NCI-H345 (cell line): Measurements from ENCODE around the gene ENAH.

Experiments used
- DNase-seq: peaks from one replicate; lab custom pipeline; 2025; lab: John Stamatoyannopoulos, UW

Gene ENAH

DNA sequence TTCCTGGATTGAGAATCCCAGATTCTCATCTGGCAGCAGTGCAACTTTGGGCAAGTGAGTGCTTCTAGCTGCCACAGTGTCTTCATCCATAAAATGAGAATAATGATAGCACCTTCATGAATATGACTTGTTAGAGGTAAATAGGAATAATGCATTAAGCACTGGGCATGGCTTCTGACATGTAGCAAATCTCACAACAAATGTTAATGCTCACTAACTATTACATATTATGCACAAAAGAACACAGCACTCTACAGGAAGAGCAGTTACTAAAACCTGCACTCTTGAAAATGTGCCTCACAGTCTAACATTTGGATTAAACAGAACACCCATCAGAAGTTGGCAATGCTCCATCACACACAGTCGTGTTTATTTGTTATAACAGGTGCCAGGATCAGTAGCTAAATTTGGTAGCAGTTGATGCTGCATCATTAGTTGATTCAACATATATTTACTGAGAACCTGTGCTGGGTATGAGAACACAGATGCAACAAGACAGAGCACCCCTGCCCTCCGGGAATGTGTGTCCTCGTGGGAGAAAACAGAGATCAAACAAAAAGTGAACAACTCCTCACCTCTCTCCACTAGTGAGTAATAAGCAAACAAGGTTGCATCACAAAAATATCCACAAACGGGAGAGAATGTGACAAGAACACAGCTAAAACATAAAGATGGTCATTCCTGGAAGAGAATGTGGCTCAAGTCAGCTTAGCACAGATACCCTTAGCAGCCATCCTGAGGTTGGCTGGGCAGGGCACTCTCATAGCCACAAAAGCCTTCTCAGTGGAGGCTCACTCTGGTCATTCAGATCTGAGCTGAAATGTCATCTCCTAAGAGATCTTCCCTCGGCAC, 198.9 kb downstream of the ENAH start:
- peak; percentile 93 for DNase-seq

DNA sequence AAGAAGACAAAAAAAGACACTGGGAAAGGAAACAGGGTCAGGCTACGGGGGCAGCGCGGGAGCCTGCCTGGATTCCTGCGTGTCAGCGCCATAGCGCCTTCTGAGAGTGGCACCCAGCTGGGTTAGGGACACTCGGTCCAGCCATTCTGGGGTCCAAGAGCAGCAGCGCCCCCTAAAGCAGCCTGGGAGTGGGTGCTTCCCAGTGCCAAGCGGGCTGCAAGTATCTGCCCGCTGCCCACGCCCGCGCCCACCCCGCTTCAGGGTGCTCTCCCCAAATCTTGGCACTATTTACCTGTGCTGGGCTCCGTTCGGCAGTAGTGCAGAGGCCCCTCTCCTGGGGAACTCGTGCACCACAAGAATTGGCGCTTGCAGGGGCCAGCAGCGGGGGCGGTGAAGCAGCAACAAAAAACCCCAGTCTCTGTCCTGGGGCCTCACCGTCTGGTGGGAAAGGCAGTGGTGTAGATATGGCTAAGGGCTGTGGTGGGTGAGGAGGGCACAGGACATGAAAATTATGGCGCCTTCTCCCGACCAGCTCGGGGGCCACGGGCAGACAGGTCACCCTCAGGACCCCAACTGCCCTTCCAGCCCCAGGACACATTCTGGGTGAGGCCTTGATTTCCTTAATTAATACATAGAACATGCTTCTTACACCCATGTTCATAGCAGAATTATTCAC, 200.9 kb downstream of the ENAH start:
- no peak for DNase-seq

DNA sequence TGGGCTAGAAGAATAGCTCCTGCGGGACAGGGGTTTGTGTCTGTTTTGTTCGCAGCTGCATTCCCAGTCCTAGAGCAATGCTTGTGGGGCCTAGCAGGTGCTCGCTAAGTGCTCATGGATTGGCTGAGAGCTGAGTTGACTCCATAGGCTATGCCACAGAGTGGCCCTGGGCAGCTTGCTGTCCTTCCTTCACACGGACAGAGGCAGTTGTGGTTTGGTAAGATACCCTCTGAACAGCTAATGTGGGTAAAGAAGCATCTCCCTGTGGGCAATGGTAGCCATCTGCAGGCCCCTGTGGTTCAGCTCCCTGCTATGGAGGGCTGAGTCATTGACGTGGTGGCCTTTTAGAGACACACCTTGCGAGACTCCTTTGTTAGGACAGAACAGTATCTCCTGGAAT, 201.6 kb downstream of the ENAH start:
- no peak for DNase-seq

DNA sequence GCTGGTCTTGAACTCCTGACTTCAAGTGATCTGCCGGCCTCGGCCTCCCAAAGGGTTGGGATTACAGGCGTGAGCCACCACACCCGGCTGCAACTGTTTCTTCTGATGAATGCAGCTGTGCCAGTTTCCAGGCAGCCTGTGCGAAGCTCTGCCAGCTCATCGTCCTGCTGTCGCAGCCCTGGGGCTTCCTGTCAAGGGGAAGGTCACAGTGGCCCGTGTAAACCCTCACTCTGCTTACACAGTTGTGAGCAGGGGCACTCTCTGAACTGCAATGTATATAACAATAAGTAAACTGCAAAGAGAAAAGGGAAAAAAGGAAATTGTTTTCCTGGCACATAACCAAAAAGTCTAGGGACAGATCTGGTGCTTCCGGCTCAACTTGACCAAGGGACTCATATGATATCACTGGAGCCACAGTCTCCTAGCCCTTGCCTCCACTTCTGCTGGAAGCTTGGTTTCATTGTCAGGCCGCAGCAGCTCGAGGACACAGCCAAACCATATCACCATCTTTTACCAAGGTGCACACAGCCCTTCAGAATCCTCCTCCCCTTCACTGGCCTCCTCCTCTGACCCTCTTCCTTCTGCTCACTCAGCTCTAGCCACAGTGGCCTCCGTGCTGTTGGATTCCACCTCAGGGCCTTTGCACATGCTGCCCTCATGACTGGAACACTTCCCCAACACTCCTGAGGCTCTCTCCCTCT, 202.3 kb downstream of the ENAH start:
- DNase-seq: no peak

GRCh38 chr1:225449774-225450173, 203.1 kb downstream of the ENAH start:
- DNase-seq: no peak

DNA sequence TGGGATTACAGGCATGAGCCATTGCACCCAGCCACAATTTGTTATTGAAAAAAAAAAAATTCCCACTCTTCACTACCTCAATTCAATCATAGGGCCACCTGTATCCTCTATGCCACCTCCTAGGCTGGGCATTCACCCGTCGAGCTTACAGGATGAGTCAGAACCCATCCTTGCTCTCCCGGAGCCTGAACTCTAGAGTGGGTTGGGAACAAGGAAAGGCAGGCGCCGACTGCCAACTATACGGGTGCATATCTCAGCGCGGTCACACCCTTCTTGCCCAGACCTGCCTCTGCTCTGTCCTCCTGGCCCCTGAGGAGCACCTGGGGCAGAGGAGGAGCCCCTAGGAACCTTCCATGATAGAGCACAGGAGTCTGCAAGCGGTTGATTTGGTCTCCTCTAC, 203.7 kb downstream of the ENAH start:
- DNase-seq: no peak

GRCh38 chr1:225448146-225448805, 204.6 kb downstream of the ENAH start:
- DNase-seq: no peak

DNA sequence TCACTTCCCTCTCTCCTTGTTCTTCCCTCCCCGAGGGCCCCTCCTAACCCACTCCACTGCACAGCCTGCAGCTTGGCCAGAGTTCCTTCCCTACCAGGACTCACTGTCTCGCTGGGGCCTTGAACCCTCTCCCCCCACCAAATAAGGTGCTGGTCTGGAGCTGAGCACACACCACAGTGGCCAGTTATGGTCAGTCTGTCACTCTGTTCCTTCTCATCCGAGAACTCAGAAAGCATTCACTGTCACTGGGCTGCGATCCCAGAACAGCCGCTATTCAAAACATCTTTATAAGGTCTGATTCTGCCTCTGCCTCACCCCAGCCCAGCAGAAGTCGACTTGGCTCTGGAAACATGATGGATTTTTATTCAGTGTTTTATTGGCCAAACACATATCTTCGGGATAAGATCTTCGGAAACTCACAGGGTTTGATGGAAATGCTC, 205.3 kb downstream of the ENAH start:
- no peak for DNase-seq

- no peak for DNase-seq
Observed at GRCh38 chr1:225446981-225447615, 205.8 kb downstream of the ENAH start.

- no peak for DNase-seq
Observed at GRCh38 chr1:225446595-225446960, 206.3 kb downstream of the ENAH start.

GRCh38 chr1:225445639-225446594, 207.0 kb downstream of the ENAH start:
- DNase-seq: no peak

DNA sequence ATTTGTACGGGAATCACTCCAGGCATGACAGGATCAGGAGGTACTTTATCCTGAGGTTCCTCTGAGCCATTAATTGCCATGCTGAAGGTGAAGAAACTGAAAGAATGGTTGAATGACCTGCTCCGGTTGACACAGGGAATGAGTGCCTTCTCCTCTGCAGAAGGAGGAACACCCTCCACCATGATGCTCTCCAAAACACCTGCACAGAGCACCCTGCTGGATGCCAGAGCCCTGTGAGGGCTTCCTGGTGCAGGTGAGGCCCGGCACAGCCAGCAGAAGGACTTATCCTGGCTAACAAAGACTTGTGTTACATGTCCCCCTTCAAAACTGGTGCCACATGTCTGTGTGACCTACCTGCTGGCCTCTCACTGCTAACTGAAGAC, 210.8 kb downstream of the ENAH start:
- DNase-seq: peak; percentile 17

GRCh38 chr1:225441314-225442122, 211.4 kb downstream of the ENAH start:
- DNase-seq: no peak

DNA sequence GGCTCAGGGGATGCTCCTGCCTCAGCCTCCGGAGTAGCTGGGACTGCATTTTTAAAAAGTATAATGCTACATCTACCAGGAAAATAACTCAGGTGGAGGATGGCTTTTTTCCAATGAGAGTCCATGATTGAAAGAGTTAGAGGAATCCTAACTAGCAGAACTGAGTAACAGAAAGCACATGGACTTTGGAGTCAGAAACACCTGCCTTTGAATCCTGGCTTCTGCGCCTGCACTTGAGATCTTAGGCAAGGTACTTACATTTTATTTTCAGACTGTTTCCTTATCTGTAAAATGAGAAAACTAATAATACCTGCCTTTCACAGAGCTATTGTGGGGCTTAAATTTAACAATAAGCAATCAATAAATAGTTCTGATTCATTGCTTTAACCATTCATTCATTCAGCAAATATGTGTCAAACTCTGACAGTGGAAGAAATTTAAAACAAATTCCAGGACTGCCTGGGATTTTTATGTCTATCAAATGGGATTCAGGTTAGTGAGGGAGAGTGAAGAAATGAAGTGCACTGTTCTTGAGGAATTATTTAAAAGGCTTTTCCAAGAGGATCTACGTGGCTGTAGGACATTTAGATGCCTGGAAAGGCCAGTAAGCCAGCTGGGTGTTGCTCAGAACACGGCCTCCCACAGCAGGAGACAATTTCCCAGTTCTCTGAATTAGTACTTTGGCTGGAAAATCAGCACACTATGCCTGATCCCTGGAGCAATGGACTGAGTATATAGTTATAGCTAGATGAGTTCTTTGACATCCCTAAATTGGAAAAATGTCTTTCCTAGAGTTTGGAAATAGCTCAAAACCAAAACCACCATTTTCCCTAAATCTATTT, 212.3 kb downstream of the ENAH start:
- DNase-seq: no peak

DNA sequence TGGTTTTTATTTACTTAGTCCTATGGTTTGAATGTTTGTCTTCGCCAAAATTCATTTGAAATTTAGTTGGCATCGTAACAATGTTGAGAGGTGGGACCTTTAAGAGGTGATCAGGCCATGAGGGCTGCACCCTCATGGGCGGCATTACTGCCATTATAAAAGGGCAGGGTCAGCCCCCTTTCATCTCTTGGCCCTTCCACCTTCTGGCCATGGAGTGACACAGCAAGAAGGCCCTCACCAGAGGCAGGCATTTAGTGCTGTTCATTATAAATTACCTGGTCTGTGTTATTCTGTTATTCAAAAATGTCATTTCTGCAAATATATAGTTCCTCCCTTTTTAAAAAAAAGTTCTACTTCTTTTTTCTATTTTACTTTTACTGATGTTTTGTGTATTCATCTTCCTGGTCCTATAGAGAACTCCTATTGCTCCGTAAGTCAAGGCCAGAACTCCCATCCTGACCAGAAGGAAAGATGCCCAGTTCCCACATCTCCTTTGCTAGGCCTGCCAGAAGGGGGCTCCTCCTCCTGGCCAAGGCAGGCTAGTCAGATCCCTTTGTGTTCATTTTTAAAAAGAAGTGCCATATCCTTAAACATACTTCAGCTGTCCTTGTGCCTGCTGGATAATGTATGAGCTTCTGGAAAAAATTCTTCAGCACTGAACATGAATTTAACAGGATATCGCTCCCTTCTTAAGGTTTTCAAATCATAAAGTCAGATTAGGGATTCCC, 215.0 kb downstream of the ENAH start:
- no peak for DNase-seq
